OCI-LY3 (cell line): ENCODE data around the gene ADIPOR2.

Experiments
- H2AFZ ChIP-seq: fragments of 200-600, 300-600 bp; shearing (Covaris generic); 2 replicates; pipeline ENCODE4 v1.6.0; 2014; ENCODE audit warnings: antibody characterized with exemption, low read depth, low read length
- H3K27ac ChIP-seq: fragments of 200-600, 300-600 bp; sonication (generic); 2 replicates; pipeline ENCODE4 v1.5.1; 2014; ENCODE audit warnings: mild to moderate bottlenecking, low read length, moderate library complexity, mixed read lengths
- H3K27me3 ChIP-seq: fragments of 200-600, 300-600 bp; sonication (generic); 2 replicates; pipeline ENCODE4 v1.6.1; 2014; ENCODE audit warnings: low read depth, low read length, mixed read lengths
- H3K36me3 ChIP-seq: fragments of 200-600, 300-600 bp; sonication (generic); replicated peaks from 2 replicates; pipeline ENCODE3; 2014; ENCODE audit warnings: low read depth, low read length, mixed read lengths
- H3K4me1 ChIP-seq: fragments of 300-600, 200-600 bp; sonication (generic); 2 replicates; pipeline ENCODE4 v1.6.1; 2014; ENCODE audit warnings: low read length, mixed read lengths
- H3K4me2 ChIP-seq: fragments of 200-600, 300-600 bp; sonication (generic); 2 replicates; pipeline ENCODE4 v1.6.1; 2014; ENCODE audit warnings: low read length, mixed read lengths
- H3K4me3 ChIP-seq: fragments of 300-600, 200-600 bp; sonication (generic); 2 replicates; pipeline ENCODE4 v1.5.1; 2014; ENCODE audit warnings: antibody characterized with exemption, mild to moderate bottlenecking, low read length, moderate library complexity
- H3K79me2 ChIP-seq: fragments of 300-600, 200-600 bp; shearing (Covaris generic); 2 replicates; pipeline ENCODE4 v1.6.1; 2014; ENCODE audit warnings: mild to moderate bottlenecking, low read length, mixed read lengths
- H3K9ac ChIP-seq: fragments of 300-600, 200-600 bp; shearing (Covaris generic); 2 replicates; pipeline ENCODE4 v1.6.0; 2014; ENCODE audit warnings: mild to moderate bottlenecking, low read length, moderate library complexity
- H3K9me3 ChIP-seq: fragments of 200-600, 300-600 bp; shearing (Covaris generic); 2 replicates; pipeline ENCODE4 v1.6.1; 2014; ENCODE audit warnings: low read length, mixed read lengths; ENCODE audit not compliant: insufficient read depth
- H4K20me1 ChIP-seq: fragments of 200-600, 300-600 bp; sonication (generic); 2 replicates; pipeline ENCODE4 v1.6.1; 2016; ENCODE audit warnings: low read length, mixed read lengths; ENCODE audit not compliant: insufficient read depth
- EZH2phosphoT487 ChIP-seq: fragments of 200-600 bp; shearing (Covaris generic); IDR thresholded peaks from 2 replicates; pipeline ENCODE4 v1.6.1; 2018; ENCODE audit warnings: antibody characterized with exemption, mixed run types, low read depth
- TF ChIP-seq, protein P1 (sequence below): fragments of 200-600, 300-600 bp; sonication (generic); IDR thresholded peaks from 2 replicates; pipeline ENCODE4 v1.5.1; 2014; ENCODE audit warnings: antibody characterized with exemption, low read length, low read depth

ADIPOR2 gene

DNA sequence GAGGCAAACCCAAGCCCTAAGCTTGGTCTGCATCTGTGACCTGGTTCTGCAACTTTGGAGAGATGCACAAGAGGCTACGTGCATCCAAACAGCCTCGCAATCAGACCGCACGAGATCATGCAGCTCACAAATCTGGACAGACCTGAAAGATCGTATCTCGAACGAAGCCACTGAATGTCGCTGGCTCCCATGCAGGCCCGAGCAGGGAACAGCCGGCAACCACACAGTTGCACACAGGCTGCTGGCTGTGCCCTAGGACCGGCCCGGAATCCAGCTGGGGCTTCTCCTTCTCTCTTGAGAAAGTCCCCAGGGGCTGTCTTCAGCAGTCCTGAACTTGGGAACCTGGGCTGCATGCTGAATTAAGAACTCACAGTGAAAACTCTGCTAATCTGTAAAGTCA, 34.0 kb upstream of the ADIPOR2 start:
- Histone ChIP-seq H3K9ac (no peak overlapping the region), H4K20me1 (no peaks in the 10 kb centered on the region), H3K36me3 (no peaks in the 10 kb centered on the region), H3K9me3 (no peaks in the 10 kb centered on the region), H3K4me2 (no peak overlapping the region), H3K4me1 (no peaks in the 10 kb centered on the region), H2AFZ (no peak overlapping the region), H3K27me3 (no peaks in the 10 kb centered on the region), H3K79me2 (no peaks in the 10 kb centered on the region), H3K27ac (no peak overlapping the region), H3K4me3 (no peak overlapping the region)
- no peak for TF ChIP-seq EZH2phosphoT487
- TF ChIP-seq, protein P1, sequence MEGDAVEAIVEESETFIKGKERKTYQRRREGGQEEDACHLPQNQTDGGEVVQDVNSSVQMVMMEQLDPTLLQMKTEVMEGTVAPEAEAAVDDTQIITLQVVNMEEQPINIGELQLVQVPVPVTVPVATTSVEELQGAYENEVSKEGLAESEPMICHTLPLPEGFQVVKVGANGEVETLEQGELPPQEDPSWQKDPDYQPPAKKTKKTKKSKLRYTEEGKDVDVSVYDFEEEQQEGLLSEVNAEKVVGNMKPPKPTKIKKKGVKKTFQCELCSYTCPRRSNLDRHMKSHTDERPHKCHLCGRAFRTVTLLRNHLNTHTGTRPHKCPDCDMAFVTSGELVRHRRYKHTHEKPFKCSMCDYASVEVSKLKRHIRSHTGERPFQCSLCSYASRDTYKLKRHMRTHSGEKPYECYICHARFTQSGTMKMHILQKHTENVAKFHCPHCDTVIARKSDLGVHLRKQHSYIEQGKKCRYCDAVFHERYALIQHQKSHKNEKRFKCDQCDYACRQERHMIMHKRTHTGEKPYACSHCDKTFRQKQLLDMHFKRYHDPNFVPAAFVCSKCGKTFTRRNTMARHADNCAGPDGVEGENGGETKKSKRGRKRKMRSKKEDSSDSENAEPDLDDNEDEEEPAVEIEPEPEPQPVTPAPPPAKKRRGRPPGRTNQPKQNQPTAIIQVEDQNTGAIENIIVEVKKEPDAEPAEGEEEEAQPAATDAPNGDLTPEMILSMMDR, result no peak

- H4K20me1 ChIP-seq, result no peaks in the 10 kb centered on the region
- no peak overlapping the region for H3K4me2 ChIP-seq
- TF ChIP-seq EZH2phosphoT487, result no peak
- TF ChIP-seq, protein P1, result no peak
- H3K27ac ChIP-seq, result no peak overlapping the region
- no peaks in the 10 kb centered on the region for H3K36me3 ChIP-seq
- no peak overlapping the region for H3K9ac ChIP-seq
- H3K27me3 ChIP-seq, result no peaks in the 10 kb centered on the region
- no peaks in the 10 kb centered on the region for H3K79me2 ChIP-seq
- no peaks in the 10 kb centered on the region for H3K9me3 ChIP-seq
- no peak overlapping the region for H2AFZ ChIP-seq
- H3K4me1 ChIP-seq, result no peaks in the 10 kb centered on the region
- no peak overlapping the region for H3K4me3 ChIP-seq
Observed at GRCh38 chr12:1657688-1658087, 33.2 kb upstream of the ADIPOR2 start.

DNA sequence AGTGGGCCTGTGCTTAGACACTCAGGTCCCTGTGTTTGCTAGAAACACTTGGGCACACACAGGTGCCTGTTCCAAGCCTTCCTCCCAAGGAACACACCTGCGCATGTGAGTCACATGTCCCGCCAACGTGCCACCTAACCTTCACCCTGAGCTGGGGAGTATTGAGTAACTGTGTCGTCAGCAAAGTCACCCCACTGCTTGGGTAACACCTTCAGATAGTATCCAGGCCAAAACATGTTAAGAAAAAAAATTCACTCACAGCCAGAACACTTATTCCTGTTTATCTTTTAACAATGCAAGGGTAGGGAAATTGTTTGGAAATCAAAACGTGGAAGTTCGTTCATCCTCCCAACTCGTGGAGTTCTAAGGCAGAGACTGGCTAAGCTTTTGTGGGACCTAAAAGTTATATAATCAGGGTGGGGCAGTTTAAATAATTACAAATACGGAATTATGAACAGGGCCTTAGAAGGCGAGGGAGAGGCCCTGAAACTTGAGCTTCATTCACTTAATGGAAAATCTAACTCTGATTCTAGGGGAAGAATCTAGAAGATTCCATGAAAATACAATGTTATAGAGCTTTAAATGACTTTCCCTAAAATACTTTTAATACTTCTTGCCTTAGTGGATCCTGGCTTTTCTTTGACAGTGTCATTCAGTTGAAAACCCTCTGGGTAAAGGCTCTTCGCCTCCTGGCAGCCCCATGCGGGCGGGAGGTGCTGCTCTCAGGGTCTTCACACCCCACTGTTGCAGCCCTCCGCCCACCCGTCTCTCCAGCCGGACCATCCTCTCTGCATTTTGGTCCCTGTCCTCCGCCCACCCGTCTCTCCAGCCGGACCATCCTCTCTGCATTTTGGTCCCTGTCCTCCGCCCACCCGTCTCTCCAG, 30.3 kb upstream of the ADIPOR2 start:
- Histone ChIP-seq H2AFZ (no peak overlapping the region), H3K36me3 (no peaks in the 10 kb centered on the region), H3K27ac (no peak overlapping the region), H4K20me1 (no peaks in the 10 kb centered on the region), H3K4me3 (no peak overlapping the region), H3K27me3 (no peaks in the 10 kb centered on the region), H3K4me1 (no peaks in the 10 kb centered on the region), H3K9ac (no peak overlapping the region), H3K79me2 (no peaks in the 10 kb centered on the region), H3K9me3 (no peaks in the 10 kb centered on the region), H3K4me2 (no peak overlapping the region)
- TF ChIP-seq EZH2phosphoT487, result no peak
- TF ChIP-seq, protein P1, result no peak

DNA sequence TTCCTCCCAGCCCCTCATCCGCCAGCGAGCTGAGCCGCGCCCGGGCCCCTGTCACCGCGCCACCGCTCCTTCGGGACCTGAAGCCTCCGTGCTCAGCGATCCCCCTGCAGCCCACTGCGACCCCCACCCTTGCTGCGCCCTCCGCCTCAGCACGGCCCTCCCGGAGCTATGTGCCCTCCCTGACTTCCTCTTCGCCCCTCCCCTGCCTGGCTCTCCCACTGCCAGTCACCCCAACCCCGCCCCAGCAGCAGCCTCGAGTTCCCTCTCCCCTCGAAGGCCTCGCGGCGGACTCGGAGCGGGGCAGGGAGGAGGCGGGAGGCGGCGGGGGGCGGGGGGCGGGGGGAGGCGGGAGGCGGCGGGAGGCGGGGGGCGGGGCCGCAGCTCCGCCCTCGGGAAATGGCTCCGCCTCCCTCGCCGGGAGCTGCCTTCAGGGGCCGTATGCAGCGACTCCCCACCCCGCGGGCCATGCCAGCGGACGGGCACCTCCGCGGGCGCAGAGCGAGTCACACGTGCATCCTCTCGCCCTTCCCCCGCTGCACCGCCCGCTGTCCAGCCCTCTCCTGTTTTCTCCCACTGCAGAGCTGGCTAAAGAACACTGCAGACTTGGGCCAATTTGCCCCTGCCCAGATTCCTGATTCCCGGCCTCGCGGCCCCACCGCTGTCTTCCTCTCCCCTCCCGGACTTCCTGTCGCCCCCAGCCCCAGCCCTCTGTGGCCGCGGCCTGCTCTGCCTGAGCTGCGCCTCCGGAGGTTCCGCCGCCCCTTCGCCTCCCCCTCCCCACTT, 29.1 kb upstream of the ADIPOR2 start:
- Histone ChIP-seq H3K27ac (0 out of 2 replicates have a peak overlapping the region, but pooled peaks have one; percentile 11), H3K36me3 (no peaks in the 10 kb centered on the region), H3K9ac (peak overlapping the region; percentile 35; the same call in 1 of the 2 replicates)

More for the DNA sequence above, 29.1 kb upstream of the ADIPOR2 start:
- no peak overlapping the region for H2AFZ ChIP-seq
- H3K79me2 ChIP-seq, result no peaks in the 10 kb centered on the region
- no peaks in the 10 kb centered on the region for H3K4me1 ChIP-seq
- H4K20me1 ChIP-seq, result no peaks in the 10 kb centered on the region
- no peak for TF ChIP-seq EZH2phosphoT487
- TF ChIP-seq, protein P1, result no peak
- H3K4me2 ChIP-seq, result peak overlapping the region; percentile 72
- peak overlapping the region; percentile 71 for H3K4me3 ChIP-seq
- H3K27me3 ChIP-seq, result no peaks in the 10 kb centered on the region
- no peaks in the 10 kb centered on the region for H3K9me3 ChIP-seq
